GM19023 (cell line): ENCODE measurements around the gene PFKFB1.

Source experiments
- ATAC-seq: cut with Tn5 transposase; IDR thresholded peaks from one replicate; pipeline ENCODE4 v1.9.1; 2021; ENCODE audit warnings: mild to moderate bottlenecking, moderate library complexity; ENCODE audit not compliant: unreplicated experiment

Gene PFKFB1

GRCh38 chrX:54994099-54994498, at the start of gene PFKFB1:
Gene PFKFB1 (minus strand): TSS chrX:54994188. CDS start chrX:54994007, 181 bp downstream.
- ATAC-seq, result no peak

- no peak for ATAC-seq
Measured at GRCh38 chrX:55041514-55041913, 47.5 kb upstream of the PFKFB1 start.

GRCh38 chrX:55039471-55039870, 45.5 kb upstream of the PFKFB1 start:
- no peak for ATAC-seq

GRCh38 chrX:55033429-55033828, 39.4 kb upstream of the PFKFB1 start:
- ATAC-seq, result no peak

GRCh38 chrX:55030271-55031205, 36.5 kb upstream of the PFKFB1 start, which contains the start of gene ALAS2:
Gene ALAS2 (minus strand): TSS chrX:55030977. CDS start chrX:55026000, 4,977 bp downstream.
- no peak for ATAC-seq

- ATAC-seq, result no peak
Measured at GRCh38 chrX:55029291-55029690, 35.3 kb upstream of the PFKFB1 start.

GRCh38 chrX:55028611-55029010, 34.6 kb upstream of the PFKFB1 start:
- no peak for ATAC-seq

- no peak for ATAC-seq
Measured at GRCh38 chrX:55028040-55028439, 34.1 kb upstream of the PFKFB1 start.

- ATAC-seq, result no peak
Measured at GRCh38 chrX:55026840-55027239, 32.9 kb upstream of the PFKFB1 start.

GRCh38 chrX:55026143-55026542, 32.2 kb upstream of the PFKFB1 start:
- no peak for ATAC-seq

- no peak for ATAC-seq
Measured at GRCh38 chrX:55014897-55015299, 20.9 kb upstream of the PFKFB1 start.

- no peak for ATAC-seq
Measured at GRCh38 chrX:55011294-55011693, 17.3 kb upstream of the PFKFB1 start.

- no peak for ATAC-seq
Measured at GRCh38 chrX:55008571-55009358, 14.8 kb upstream of the PFKFB1 start.

GRCh38 chrX:55007656-55008055, 13.7 kb upstream of the PFKFB1 start:
- no peak for ATAC-seq

- no peak for ATAC-seq
Measured at GRCh38 chrX:55006827-55007621, 13.0 kb upstream of the PFKFB1 start.

GRCh38 chrX:55005256-55005655, 11.3 kb upstream of the PFKFB1 start:
- no peak for ATAC-seq

GRCh38 chrX:55004231-55004630, 10.2 kb upstream of the PFKFB1 start:
- no peak for ATAC-seq

- ATAC-seq, result peak; percentile 93
Measured at GRCh38 chrX:54999717-55000598, 6.0 kb upstream of the PFKFB1 start, which contains the start of gene APEX2. Gene APEX2 (plus strand): TSS chrX:55000363. CDS start chrX:55000423, 60 bp downstream.

GRCh38 chrX:54995621-54996020, 1.6 kb upstream of the PFKFB1 start:
- ATAC-seq, result no peak
